ENCODE data around the gene LMAN1L. TPM values are rescaled to one million over a fixed set of nuclear protein-coding genes. Genes with fewer than 3 reads are reported as not detected.

LMAN1L gene
- total RNA-seq, 1 experiment from 2014 or later: not detected

DNA sequence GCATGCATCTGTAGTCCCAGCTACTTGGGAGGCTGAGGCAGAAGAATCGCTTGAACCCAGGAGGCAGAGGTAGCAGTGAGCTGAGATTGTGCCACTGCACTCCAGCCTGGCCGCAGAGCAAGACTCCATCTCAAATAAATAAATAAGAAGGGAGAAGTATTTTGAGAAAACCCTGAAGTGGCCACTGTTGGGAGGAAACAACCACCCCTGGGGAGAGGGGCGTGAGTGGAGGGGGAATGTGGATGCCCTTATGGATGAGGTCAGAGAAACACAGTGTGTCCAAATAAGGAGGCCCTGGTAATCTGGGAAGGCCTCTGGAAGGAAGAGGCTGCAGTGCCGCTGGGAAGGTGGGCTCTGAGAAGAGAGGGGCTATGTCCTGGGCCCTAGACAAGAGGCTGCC lies 9.6 kb downstream of the LMAN1L start:
- CTCF ChIA-PET: no interaction called here
- intact Hi-C loops (cut with micrococcal nuclease): no loop called here
- Histone ChIP-seq H3K4me1 (ENCODE audit: insufficient read depth, low read length) (peaks cover 18% of the 10 kb centered on the region), H3K9ac (ENCODE audit: low read length) (no peak overlapping the region), H4K20me1 (ENCODE audit: low read length) (no peaks in the 10 kb centered on the region), H3K79me2 (ENCODE audit: low read length) (no peaks in the 10 kb centered on the region), H3K27me3 (ENCODE audit: low read length) (no peaks in the 10 kb centered on the region), H3F3A (ENCODE audit: low read length, unreplicated experiment) (no peaks in the 10 kb centered on the region), H3K27ac (ENCODE audit: low read length) (no peak overlapping the region), H3K36me3 (ENCODE audit: low read depth, low read length) (no peaks in the 10 kb centered on the region), H3K9me2 (replicated peaks; ENCODE audit: low read length) (no peaks in the 10 kb centered on the region), H3K4me3 (ENCODE audit: low read length) (no peak overlapping the region), H3K9me3 (ENCODE audit: low read length) (no peaks in the 10 kb centered on the region), H3K4me2 (ENCODE audit: low read length) (no peak overlapping the region), H2AFZ (ENCODE audit: low read length) (no peak overlapping the region)
- DNase-seq: no peak
- ATAC-seq: no peak
- no peak for TF ChIP-seq EZH2phosphoT487 (IDR thresholded peaks at IDR 0.05; ENCODE audit: borderline replicate concordance, low read length)
- TF ChIP-seq EZH2 (IDR thresholded peaks at IDR 0.05; ENCODE audit: low read length, unreplicated experiment): no peak
- TF ChIP-seq, protein P1, sequence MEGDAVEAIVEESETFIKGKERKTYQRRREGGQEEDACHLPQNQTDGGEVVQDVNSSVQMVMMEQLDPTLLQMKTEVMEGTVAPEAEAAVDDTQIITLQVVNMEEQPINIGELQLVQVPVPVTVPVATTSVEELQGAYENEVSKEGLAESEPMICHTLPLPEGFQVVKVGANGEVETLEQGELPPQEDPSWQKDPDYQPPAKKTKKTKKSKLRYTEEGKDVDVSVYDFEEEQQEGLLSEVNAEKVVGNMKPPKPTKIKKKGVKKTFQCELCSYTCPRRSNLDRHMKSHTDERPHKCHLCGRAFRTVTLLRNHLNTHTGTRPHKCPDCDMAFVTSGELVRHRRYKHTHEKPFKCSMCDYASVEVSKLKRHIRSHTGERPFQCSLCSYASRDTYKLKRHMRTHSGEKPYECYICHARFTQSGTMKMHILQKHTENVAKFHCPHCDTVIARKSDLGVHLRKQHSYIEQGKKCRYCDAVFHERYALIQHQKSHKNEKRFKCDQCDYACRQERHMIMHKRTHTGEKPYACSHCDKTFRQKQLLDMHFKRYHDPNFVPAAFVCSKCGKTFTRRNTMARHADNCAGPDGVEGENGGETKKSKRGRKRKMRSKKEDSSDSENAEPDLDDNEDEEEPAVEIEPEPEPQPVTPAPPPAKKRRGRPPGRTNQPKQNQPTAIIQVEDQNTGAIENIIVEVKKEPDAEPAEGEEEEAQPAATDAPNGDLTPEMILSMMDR (conservative IDR thresholded peaks at IDR 0.05; ENCODE audit: low read depth, low read length): no peak
- POLR2A ChIA-PET (ENCODE audit: unreplicated experiment): no interaction called here
- no TSS peak for BruUV-seq (replicated peaks)

DNA sequence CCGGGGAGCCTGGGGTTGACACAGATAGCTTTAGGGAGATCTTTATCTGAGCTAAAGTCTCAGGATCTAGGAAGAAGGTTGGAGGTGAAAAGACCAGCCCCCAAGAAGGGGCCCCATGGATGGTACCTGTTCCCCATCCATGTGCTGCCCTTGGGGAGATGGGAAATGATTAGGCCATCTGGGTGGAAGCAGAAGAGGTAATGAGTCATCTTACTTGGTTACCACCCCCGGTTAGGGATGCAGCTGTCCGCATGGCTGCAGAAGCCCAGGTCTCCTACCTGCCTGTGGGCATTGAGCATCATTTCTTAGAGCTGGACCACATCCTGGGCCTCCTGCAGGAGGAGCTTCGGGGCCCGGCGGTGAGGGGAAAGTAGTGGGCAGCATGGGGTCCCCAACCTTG lies 10.7 kb downstream of the LMAN1L start:
- Histone ChIP-seq H3K4me1 (ENCODE audit: insufficient read depth, low read length) (peaks cover 12% of the 10 kb centered on the region), H3K4me3 (ENCODE audit: low read length) (no peak overlapping the region), H3K9me2 (replicated peaks; ENCODE audit: low read length) (no peaks in the 10 kb centered on the region), H3K9me3 (ENCODE audit: low read length) (no peaks in the 10 kb centered on the region), H2AFZ (ENCODE audit: low read length) (no peak overlapping the region), H3F3A (ENCODE audit: low read length, unreplicated experiment) (no peaks in the 10 kb centered on the region), H3K4me2 (ENCODE audit: low read length) (no peak overlapping the region), H3K27me3 (ENCODE audit: low read length) (no peaks in the 10 kb centered on the region), H4K20me1 (ENCODE audit: low read length) (no peaks in the 10 kb centered on the region), H3K79me2 (ENCODE audit: low read length) (no peaks in the 10 kb centered on the region), H3K9ac (ENCODE audit: low read length) (no peak overlapping the region), H3K27ac (ENCODE audit: low read length) (no peak overlapping the region), H3K36me3 (ENCODE audit: low read depth, low read length) (no peaks in the 10 kb centered on the region)
- DNase-seq (peak; percentile 11), ATAC-seq (no peak)
- ChIA-PET POLR2A (ENCODE audit: unreplicated experiment) (no interaction called here), CTCF (no interaction called here)
- TF ChIP-seq EZH2 (IDR thresholded peaks at IDR 0.05; ENCODE audit: low read length, unreplicated experiment) (no peak), EZH2phosphoT487 (IDR thresholded peaks at IDR 0.05; ENCODE audit: borderline replicate concordance, low read length) (no peak)
- TF ChIP-seq, protein P1 (conservative IDR thresholded peaks at IDR 0.05; ENCODE audit: low read depth, low read length): no peak
- intact Hi-C loops (cut with micrococcal nuclease): no loop called here
- BruUV-seq (replicated peaks): no TSS peak

DNA sequence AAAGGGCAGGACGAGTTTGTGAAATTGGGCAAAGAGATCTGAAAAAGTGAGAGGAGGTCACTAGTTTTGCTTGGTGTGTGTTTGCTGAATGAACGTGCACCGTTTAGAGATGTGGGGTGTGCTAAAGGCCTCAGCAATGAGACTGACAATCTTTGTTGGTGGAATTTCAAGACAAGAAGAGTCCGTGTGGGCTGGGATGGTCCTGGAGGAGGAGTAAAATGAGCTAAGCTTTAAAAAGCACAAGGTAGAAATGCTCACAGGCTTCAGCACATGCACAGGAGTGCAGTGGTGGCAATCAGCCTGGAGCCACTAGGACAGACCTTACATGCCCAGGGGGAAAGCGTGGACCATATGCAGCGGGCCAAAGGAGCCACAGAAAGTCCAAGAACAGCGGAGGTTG lies 12.3 kb downstream of the LMAN1L start:
- no peak overlapping the region for H2AFZ ChIP-seq (ENCODE audit: low read length)
- no peaks in the 10 kb centered on the region for H3K9me2 ChIP-seq (replicated peaks; ENCODE audit: low read length)
- TF ChIP-seq EZH2 (IDR thresholded peaks at IDR 0.05; ENCODE audit: low read length, unreplicated experiment) (no peak), EZH2phosphoT487 (IDR thresholded peaks at IDR 0.05; ENCODE audit: borderline replicate concordance, low read length) (no peak)
- TF ChIP-seq, protein P1 (conservative IDR thresholded peaks at IDR 0.05; ENCODE audit: low read depth, low read length): no peak
- H3K9ac ChIP-seq (ENCODE audit: low read length): no peak overlapping the region
- ChIA-PET CTCF (no interaction called here), POLR2A (ENCODE audit: unreplicated experiment) (no interaction called here)
- H3K9me3 ChIP-seq (ENCODE audit: low read length): no peaks in the 10 kb centered on the region
- peaks cover 20% of the 10 kb centered on the region for H3K4me1 ChIP-seq (ENCODE audit: insufficient read depth, low read length)
- H3F3A ChIP-seq (ENCODE audit: low read length, unreplicated experiment): no peaks in the 10 kb centered on the region
- no peaks in the 10 kb centered on the region for H3K27me3 ChIP-seq (ENCODE audit: low read length)
- no TSS peak for BruUV-seq (replicated peaks)
- no peak for DNase-seq
- no peak overlapping the region for H3K4me2 ChIP-seq (ENCODE audit: low read length)
- intact Hi-C loops (cut with micrococcal nuclease): no loop called here
- no peaks in the 10 kb centered on the region for H3K79me2 ChIP-seq (ENCODE audit: low read length)
- H3K36me3 ChIP-seq (ENCODE audit: low read depth, low read length): no peaks in the 10 kb centered on the region
- H4K20me1 ChIP-seq (ENCODE audit: low read length): no peaks in the 10 kb centered on the region
- ATAC-seq: no peak
- H3K4me3 ChIP-seq (ENCODE audit: low read length): no peak overlapping the region
- no peak overlapping the region for H3K27ac ChIP-seq (ENCODE audit: low read length)

Measured in PC-3 (cell line).